Activated T-cell treated with anti-CD3 and anti-CD28 coated beads, Interleukin-2, amount 50 U/mL, for 4 hours (primary cell): Measurements from ENCODE around the gene CPNE2. TPM values are rescaled to one million over a fixed set of nuclear protein-coding genes. Genes with fewer than 3 reads are reported as not detected.
"Not testable (repeated sequence)": the region's sequence is repeated elsewhere in the genome, so short reads cannot be mapped to it uniquely, and the experiment has no call there.

Source experiments
- ATAC-seq, 2 donors: fragments of 200-7000 bp; cut with Tn5 transposase; one replicate each; pipeline ENCODE4 v1.10.0; 2021
- DNase-seq: peaks from one replicate; pipeline ENCODE4 v3.0.0-alpha.2; 2020
- H3K27me3 Mint-ChIP-seq: one replicate; pipeline ENCODE4 v1.8.0; 2021; ENCODE audit warnings: low read depth, mixed read lengths
- H3K36me3 Mint-ChIP-seq: one replicate; pipeline ENCODE4 v1.8.0; 2022; ENCODE audit warnings: mixed read lengths; ENCODE audit not compliant: insufficient read depth
- H3K4me1 Mint-ChIP-seq: one replicate; pipeline ENCODE4 v1.8.0; 2021; ENCODE audit warnings: low read depth, mixed read lengths
- H3K4me3 Mint-ChIP-seq: one replicate; pipeline ENCODE4 v1.8.0; 2021; ENCODE audit warnings: mild to moderate bottlenecking, moderate library complexity, mixed read lengths
- H3K9me3 Mint-ChIP-seq: one replicate; pipeline ENCODE4 v1.8.0; 2021; ENCODE audit warnings: mixed read lengths
- total RNA-seq, 3 donors: library from RNA; stranded (reverse); gene quantifications; one replicate each; pipeline ENCODE4 v1.2.1, GENCODE V29; 2021

Gene CPNE2
- total RNA-seq, 3 donors from 2014 or later, result 2.4 to 4.0 (median 2.9) TPM

GRCh38 chr16:57185945-57186871, 93.8 kb downstream of the CPNE2 start, which contains the start of the genes PSME3IP1 and RSPRY1:
Gene PSME3IP1 (minus strand): TSS chr16:57186039. CDS start chr16:57173854, 12,185 bp downstream.
Gene RSPRY1 (plus strand): TSS chr16:57186329. CDS start chr16:57204659, 18,330 bp downstream.
- H3K36me3 Mint-ChIP-seq, result peaks cover 2% of the 10 kb centered on the region
- peak within 1 kb of the TSS; percentile 98 for H3K4me3 Mint-ChIP-seq
- no peaks in the 10 kb centered on the region for H3K27me3 Mint-ChIP-seq
- ATAC-seq, result peak; percentile 94 to 95
- H3K4me1 Mint-ChIP-seq, result peaks cover 44% of the 10 kb centered on the region
- peak; percentile 97 for DNase-seq
- no peaks in the 10 kb centered on the region for H3K9me3 Mint-ChIP-seq

- H3K27me3 Mint-ChIP-seq, result no peaks in the 10 kb centered on the region
- peaks cover 47% of the 10 kb centered on the region for H3K4me1 Mint-ChIP-seq
- peak overlapping the region; percentile 98 for H3K4me3 Mint-ChIP-seq
- no peaks in the 10 kb centered on the region for H3K9me3 Mint-ChIP-seq
- H3K36me3 Mint-ChIP-seq, result peaks cover 2% of the 10 kb centered on the region
- DNase-seq (peak; percentile 5), ATAC-seq (no peak)
Measured at GRCh38 chr16:57186872-57187854, 94.8 kb downstream of the CPNE2 start.

GRCh38 chr16:57187902-57188710, 95.7 kb downstream of the CPNE2 start:
- H3K9me3 Mint-ChIP-seq, H3K36me3 Mint-ChIP-seq, DNase-seq, ATAC-seq, H3K27me3 Mint-ChIP-seq: not testable (repeated sequence)
- peak overlapping the region; percentile 98 for H3K4me3 Mint-ChIP-seq
- peaks cover 47% of the 10 kb centered on the region for H3K4me1 Mint-ChIP-seq

- Mint-ChIP-seq H3K9me3 (no peaks in the 10 kb centered on the region), H3K4me1 (peaks cover 51% of the 10 kb centered on the region), H3K4me3 (peak overlapping the region; percentile 52), H3K36me3 (peaks cover 2% of the 10 kb centered on the region), H3K27me3 (no peaks in the 10 kb centered on the region)
- no peak for DNase-seq
- ATAC-seq, result no peak
Measured at GRCh38 chr16:57188711-57189002, 96.3 kb downstream of the CPNE2 start.

GRCh38 chr16:57189527-57189926, 97.1 kb downstream of the CPNE2 start:
- DNase-seq, H3K27me3 Mint-ChIP-seq, H3K36me3 Mint-ChIP-seq, H3K9me3 Mint-ChIP-seq, ATAC-seq, H3K4me3 Mint-ChIP-seq: not testable (repeated sequence)
- H3K4me1 Mint-ChIP-seq, result peaks cover 50% of the 10 kb centered on the region

GRCh38 chr16:57190136-57190535, 97.8 kb downstream of the CPNE2 start:
- ATAC-seq, result no peak
- no peak for DNase-seq
- Mint-ChIP-seq H3K36me3 (peaks cover 8% of the 10 kb centered on the region), H3K9me3 (no peaks in the 10 kb centered on the region), H3K27me3 (no peaks in the 10 kb centered on the region), H3K4me1 (peaks cover 46% of the 10 kb centered on the region), H3K4me3 (no peak overlapping the region)

GRCh38 chr16:57191056-57191571, 98.7 kb downstream of the CPNE2 start:
- DNase-seq (no peak), ATAC-seq (no peak)
- peaks cover 10% of the 10 kb centered on the region for H3K36me3 Mint-ChIP-seq
- H3K4me1 Mint-ChIP-seq, result peaks cover 44% of the 10 kb centered on the region
- no peak overlapping the region for H3K4me3 Mint-ChIP-seq
- no peaks in the 10 kb centered on the region for H3K27me3 Mint-ChIP-seq
- H3K9me3 Mint-ChIP-seq, result no peaks in the 10 kb centered on the region

GRCh38 chr16:57192146-57192545, 99.8 kb downstream of the CPNE2 start:
- Mint-ChIP-seq H3K36me3 (peaks cover 12% of the 10 kb centered on the region), H3K4me1 (peaks cover 48% of the 10 kb centered on the region), H3K27me3 (no peaks in the 10 kb centered on the region), H3K4me3 (no peak overlapping the region), H3K9me3 (no peaks in the 10 kb centered on the region)
- DNase-seq, result no peak
- no peak for ATAC-seq

GRCh38 chr16:57192720-57193486, 100.5 kb downstream of the CPNE2 start:
- Mint-ChIP-seq H3K4me3 (no peak overlapping the region), H3K4me1 (peaks cover 42% of the 10 kb centered on the region), H3K27me3 (no peaks in the 10 kb centered on the region), H3K36me3 (peaks cover 12% of the 10 kb centered on the region), H3K9me3 (no peaks in the 10 kb centered on the region)
- DNase-seq (no peak), ATAC-seq (no peak)

GRCh38 chr16:57194512-57194911, 102.1 kb downstream of the CPNE2 start:
- DNase-seq (no peak), ATAC-seq (no peak)
- Mint-ChIP-seq H3K9me3 (no peaks in the 10 kb centered on the region), H3K36me3 (peaks cover 12% of the 10 kb centered on the region), H3K4me1 (peaks cover 35% of the 10 kb centered on the region), H3K4me3 (no peak overlapping the region), H3K27me3 (no peaks in the 10 kb centered on the region)

GRCh38 chr16:57196286-57196685, 103.9 kb downstream of the CPNE2 start:
- Mint-ChIP-seq H3K9me3 (no peaks in the 10 kb centered on the region), H3K4me1 (peaks cover 28% of the 10 kb centered on the region), H3K4me3 (no peak overlapping the region), H3K27me3 (no peaks in the 10 kb centered on the region), H3K36me3 (peaks cover 10% of the 10 kb centered on the region)
- DNase-seq (no peak), ATAC-seq (no peak)

GRCh38 chr16:57196753-57197152, 104.4 kb downstream of the CPNE2 start:
- H3K27me3 Mint-ChIP-seq, result no peaks in the 10 kb centered on the region
- no peak overlapping the region for H3K4me3 Mint-ChIP-seq
- no peak for DNase-seq

More at GRCh38 chr16:57196753-57197152, 104.4 kb downstream of the CPNE2 start:
- H3K36me3 Mint-ChIP-seq, result peaks cover 10% of the 10 kb centered on the region
- ATAC-seq, result no peak
- H3K4me1 Mint-ChIP-seq, result peaks cover 26% of the 10 kb centered on the region
- H3K9me3 Mint-ChIP-seq, result no peaks in the 10 kb centered on the region
